Hepatocyte (in vitro differentiated cells): ENCODE data around the gene MRPS23.

Experiments used
- EZH2 ChIP-seq: fragments of 200-600 bp; sonication (generic); IDR thresholded peaks from 2 replicates; pipeline ENCODE4 v1.6.1; 2016; ENCODE audit warnings: antibody characterized with exemption, mild to moderate bottlenecking, borderline replicate concordance
- EZH2phosphoT487 ChIP-seq: fragments of 200-600 bp; sonication (generic); IDR thresholded peaks from one replicate; pipeline ENCODE4 v1.6.1; 2018; ENCODE audit warnings: antibody characterized with exemption, mild to moderate bottlenecking, low read depth, moderate library complexity; ENCODE audit not compliant: unreplicated experiment, severe bottlenecking
- TF ChIP-seq, protein P1 (sequence below): fragments of 200-600 bp; sonication (generic); IDR thresholded peaks from 2 replicates; pipeline ENCODE4 v1.5.1; 2016; ENCODE audit warnings: antibody characterized with exemption, mild to moderate bottlenecking; ENCODE audit not compliant: poor library complexity

- TF ChIP-seq, protein P1, sequence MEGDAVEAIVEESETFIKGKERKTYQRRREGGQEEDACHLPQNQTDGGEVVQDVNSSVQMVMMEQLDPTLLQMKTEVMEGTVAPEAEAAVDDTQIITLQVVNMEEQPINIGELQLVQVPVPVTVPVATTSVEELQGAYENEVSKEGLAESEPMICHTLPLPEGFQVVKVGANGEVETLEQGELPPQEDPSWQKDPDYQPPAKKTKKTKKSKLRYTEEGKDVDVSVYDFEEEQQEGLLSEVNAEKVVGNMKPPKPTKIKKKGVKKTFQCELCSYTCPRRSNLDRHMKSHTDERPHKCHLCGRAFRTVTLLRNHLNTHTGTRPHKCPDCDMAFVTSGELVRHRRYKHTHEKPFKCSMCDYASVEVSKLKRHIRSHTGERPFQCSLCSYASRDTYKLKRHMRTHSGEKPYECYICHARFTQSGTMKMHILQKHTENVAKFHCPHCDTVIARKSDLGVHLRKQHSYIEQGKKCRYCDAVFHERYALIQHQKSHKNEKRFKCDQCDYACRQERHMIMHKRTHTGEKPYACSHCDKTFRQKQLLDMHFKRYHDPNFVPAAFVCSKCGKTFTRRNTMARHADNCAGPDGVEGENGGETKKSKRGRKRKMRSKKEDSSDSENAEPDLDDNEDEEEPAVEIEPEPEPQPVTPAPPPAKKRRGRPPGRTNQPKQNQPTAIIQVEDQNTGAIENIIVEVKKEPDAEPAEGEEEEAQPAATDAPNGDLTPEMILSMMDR, result peak; percentile 55
- TF ChIP-seq EZH2 (no peak), EZH2phosphoT487 (no peak)
These were observed 25.6 kb upstream of the MRPS23 start for GRCh38 chr17:57875290-57876022.
